ENCODE measurements around the gene ZNF649.
A peak's percentile ranks its signal among the peaks of the same experiment; 100 is the strongest.
"Not testable (repeated sequence)": the region's sequence is repeated elsewhere in the genome, so short reads cannot be mapped to it uniquely, and the experiment has no call there.

Gene ZNF649

GRCh38 chr19:51904331-51905165, at the start of gene ZNF649:
Gene ZNF649 (minus strand): TSS chr19:51905017. CDS start chr19:51900107, 4,910 bp downstream.
- DNase-seq = no peak

DNA sequence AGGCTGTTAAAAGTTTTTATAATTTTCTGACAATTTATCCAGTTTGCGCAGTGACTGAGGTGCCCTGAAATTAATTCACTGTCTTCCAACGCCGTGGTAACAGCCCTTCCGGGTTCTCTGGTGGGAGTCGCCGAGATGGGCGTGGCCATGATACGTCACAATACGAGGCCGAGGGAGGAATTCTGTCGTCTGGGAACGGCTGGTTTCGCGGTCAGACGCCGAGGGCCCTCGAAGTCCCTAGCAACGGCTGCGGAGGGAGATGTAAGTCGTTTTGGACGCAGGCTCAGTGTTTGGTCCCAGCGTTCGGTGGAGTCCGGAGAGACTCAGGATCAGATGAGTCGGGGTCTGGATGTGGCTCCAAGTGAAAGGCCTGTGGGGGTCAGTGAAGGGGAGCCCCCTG, 44.2 kb upstream of the ZNF649 start:
- DNase-seq = no peak

- DNase-seq = no peak
These were observed 41.8 kb upstream of the ZNF649 start for GRCh38 chr19:51946602-51947001.

GRCh38 chr19:51944798-51945552, 40.2 kb upstream of the ZNF649 start:
- no peak for DNase-seq

DNA sequence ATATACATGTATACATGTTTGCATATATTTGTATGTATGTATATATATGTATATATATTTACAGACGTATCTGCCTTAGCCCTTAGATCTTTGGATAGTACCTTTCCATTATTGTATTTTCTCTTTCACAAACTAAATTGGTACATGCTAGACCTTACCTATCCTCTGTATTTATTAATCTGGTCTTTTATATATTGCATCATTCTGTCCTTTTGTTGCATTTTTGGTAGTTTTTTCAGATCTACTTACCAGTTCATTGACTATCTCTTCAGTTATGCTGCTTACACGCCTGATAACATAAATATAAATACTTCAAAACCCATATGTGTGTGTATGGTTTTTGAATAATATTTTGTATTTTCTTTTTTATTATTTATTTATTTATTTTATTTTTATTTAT, 34.1 kb upstream of the ZNF649 start:
- DNase-seq = no peak

DNA sequence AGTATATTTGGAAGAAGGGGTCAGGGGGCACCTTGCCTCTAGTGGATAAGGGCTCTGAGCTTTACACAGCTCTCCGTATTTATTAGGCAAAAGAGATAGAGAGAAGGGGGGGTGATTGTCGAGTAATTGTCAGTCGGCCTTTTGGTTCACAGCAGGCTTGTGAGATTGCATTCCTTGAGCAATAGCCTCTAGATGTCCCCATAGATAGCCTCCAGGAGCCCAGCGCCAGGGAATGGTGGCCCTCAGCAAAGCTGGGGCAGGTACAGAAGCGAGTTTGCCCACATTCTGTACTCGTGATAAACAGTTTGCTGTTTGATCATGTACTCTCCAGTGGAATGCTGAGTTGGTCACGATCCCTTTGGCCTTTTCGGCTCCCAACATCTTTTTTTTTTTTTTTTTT, 27.1 kb upstream of the ZNF649 start:
- no peak for DNase-seq

DNA sequence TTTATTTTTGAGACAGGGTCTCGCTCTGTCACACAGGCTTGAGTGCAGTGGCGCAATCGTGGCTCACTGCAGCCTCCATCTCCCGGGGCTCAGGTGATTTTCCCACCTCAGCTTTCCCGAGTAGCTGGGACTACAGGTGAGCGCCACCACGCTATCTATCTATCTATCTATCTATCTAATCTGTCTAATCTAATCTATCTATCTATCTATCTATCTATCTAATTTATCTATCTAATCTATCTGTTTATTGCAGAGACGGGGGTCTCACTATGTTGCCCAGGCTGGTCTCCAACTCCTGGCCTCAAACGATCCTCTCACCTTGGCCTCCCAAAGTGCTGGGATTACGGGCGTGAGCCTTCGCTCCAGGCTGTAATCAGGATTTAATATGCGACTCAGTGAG, 23.0 kb upstream of the ZNF649 start:
- DNase-seq = no peak

DNA sequence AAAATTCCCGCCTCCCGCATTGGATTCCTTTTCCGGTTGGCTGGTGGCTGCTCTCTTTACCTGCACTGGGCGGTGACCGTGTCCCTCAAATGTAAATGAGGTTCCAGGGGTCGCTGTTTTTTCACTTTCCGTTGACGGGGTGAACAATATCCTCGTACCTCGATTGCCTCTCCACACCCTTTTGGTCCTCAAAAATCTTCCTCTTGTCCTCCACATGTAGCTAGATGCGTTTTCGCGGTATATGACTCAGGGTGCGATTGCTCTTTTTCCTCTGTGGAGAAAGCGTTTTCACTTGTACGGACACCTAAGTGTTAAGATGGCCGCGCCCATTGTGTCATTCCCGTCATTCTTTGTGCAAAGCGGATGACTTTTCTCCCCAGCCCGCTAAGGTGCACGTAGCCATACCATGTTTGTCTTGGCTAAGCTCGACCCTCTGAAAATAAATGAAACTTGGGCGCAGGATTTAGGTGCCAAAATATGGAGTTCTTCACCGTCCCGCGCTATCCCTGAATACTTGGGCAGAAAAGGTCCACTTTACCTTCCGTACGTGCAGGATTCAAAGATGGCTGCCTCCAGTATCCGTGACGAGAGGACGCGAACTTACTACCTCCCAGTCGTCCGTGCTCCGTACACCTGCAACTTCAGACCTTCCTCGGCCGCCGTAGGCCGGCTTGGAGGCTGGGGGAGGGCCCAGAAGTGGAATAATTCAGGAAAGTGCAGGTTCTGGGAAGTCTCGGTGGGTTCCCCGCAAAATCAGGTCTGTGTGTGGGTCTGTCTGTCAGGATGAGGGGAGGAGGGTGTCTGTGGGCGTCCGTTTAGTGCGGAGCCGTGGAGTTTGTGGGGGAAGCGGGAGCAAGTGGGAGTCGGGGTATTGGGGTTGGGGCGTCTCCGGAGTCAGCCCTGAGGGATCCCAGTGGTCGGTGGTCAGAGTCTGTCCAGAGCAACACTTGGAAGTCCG, 22.2 kb upstream of the ZNF649 start, which contains the start of gene ZNF613:
Gene ZNF613, plus strand, starts transcription at position 689 of the 958 bp plus-strand sequence. CDS start 8,749 bp downstream, outside the sequence.
- peak; percentile 82 for DNase-seq

DNA sequence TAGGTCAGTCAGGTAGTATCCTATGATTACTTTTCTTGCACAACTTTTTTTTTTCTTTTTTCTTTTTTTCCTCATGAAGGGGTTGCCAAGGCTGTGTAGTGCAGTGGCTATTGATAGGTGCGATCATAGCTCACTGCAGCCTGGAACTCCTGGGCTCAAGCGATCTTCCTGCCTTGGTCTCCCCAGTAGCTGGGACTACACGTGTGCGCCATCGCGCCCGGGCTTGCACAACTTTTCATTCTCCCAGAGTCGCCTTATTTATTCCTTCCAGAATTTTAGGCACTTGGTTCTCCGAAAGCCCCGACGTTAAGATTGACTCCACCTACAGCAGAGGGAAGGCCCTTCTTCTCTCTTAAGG, 21.6 kb upstream of the ZNF649 start:
- no peak for DNase-seq

DNA sequence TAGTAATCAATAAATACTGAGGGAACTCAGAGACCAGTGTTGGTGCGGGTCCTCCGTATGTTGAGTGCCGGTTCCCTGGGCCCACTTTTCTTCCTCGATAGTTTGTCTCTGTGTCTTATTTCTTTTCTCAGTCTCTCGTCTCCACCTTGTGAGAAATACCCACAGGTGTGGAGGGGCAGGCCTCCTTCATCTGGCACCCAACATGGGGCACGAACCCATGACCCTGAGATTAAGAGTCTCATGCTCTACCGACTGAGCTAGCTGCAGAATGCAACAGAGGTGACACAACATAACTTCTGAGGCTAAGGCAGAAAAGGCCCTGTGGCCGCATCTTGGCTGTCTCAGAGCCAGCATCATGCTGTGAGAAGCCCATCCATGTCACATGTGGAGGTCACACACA, 17.1 kb upstream of the ZNF649 start:
- DNase-seq = no peak

- no peak for DNase-seq
These were observed 14.8 kb upstream of the ZNF649 start for GRCh38 chr19:51919606-51920005.

DNA sequence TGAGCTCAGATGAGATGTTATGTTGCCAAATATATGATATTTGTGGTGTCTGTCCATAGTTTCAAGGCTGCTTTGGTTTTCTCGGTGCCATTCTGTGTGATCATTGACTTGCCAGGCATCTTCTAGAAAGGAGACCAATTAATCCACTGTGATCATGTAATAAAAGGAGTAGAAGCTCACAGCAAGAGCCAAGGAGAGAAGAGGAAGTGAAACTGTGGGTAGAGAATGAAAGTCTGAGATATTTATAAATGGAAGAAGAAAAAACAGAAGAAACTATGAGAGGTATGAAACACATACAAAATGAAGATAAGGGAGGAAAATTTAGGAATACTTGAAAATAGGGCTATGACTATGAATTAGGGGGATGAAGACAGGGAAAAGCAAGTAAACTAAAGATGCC, 11.3 kb upstream of the ZNF649 start:
- DNase-seq = no peak

- no peak for DNase-seq
These were observed 10.6 kb upstream of the ZNF649 start for GRCh38 chr19:51915324-51915867.

GRCh38 chr19:51907981-51908380, 3.2 kb upstream of the ZNF649 start:
- not testable (repeated sequence) for DNase-seq

- DNase-seq = not testable (repeated sequence)
These were observed 1.3 kb upstream of the ZNF649 start for GRCh38 chr19:51906108-51906507.

DNA sequence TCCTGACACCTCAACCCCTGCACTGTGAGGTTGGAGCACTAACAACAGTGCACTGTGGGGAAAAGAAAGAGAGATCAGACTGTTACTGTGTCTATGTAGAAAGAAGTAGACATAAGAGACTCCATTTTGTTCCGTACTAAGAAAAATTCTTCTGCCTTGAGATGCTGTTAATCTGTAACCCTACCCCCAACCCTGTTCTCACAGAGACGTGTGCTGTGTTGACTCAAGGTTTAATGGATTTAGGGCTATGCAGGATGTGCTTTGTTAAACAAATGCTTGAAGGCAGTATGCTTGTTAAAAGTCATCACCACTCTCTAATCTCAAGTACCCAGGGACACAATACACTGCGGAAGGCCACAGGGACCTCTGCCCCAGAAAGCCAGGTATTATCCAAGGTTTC, 822 bp upstream of the ZNF649 start:
- not testable (repeated sequence) for DNase-seq

DNA sequence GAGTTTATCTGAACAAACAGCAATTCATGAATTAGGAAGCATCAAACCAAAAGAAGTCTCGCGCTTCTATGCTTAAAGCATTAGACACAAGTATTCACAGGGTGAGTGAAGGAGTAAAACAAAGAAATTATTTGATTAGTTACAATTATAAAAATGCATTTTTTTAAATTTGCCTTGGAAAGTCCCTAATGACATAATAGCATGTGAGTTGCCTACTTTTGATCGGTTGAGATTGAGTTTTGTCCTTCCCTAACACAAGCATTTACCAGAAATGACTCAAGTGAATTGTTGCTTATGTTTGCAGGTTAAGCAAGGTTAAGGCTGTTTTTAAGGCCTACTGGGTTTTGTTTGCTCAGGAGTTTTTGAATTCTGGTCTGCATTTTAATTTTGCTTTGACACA, 389 bp upstream of the ZNF649 start:
- DNase-seq = no peak

DNA sequence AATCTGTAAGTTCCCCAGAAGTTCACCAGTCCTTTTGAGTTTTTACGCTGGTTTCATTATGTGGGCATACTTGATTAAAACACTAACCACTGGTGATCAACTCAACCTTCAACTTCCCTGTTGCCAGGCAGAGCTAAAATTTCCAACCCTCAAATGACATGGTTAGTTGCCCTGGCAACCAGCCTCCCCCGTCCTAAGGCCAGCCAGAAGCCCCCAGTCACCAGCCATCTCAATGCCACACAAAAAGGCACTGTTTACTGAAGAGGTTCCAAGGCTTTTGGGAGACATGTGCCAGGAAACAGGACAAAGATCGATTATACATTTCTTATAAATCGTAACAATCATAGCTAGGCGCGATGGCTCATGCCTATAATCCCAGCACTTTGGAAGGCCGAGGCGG, 1.6 kb downstream of the ZNF649 start:
- no peak for DNase-seq

GRCh38 chr19:51901860-51902259, 3.0 kb downstream of the ZNF649 start:
- DNase-seq = no peak

- DNase-seq = no peak
These were observed 13.5 kb downstream of the ZNF649 start for GRCh38 chr19:51891193-51891747.

DNA sequence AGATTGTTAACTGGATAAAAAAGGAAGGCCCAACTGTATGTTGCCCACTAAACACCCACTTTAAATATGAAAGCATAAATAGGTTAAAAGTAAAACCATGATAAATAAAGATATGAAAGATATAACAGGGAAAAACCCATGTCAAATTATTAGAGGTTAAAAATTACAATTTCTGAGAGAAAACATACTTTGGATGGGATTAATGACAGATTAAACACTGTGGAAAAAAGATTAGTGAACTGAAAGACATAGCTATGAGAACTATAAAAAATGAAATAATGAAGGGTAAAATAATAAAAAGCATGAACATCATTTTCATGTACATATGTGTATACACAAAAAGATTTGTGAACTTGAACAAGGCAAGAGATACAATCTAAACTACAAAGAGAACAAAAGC, 14.9 kb downstream of the ZNF649 start:
- no peak for DNase-seq

All from SHP77 treated with DMSO at 0.1 percent for 48 hours (cell line).